ENCODE measurements around the gene C22orf23. TPM values are rescaled to one million over a fixed set of nuclear protein-coding genes. Genes with fewer than 3 reads are reported as not detected.

Gene C22orf23
- total RNA-seq, 3 donors from 2014 or later: 0.64 TPM; not detected in 2

DNA sequence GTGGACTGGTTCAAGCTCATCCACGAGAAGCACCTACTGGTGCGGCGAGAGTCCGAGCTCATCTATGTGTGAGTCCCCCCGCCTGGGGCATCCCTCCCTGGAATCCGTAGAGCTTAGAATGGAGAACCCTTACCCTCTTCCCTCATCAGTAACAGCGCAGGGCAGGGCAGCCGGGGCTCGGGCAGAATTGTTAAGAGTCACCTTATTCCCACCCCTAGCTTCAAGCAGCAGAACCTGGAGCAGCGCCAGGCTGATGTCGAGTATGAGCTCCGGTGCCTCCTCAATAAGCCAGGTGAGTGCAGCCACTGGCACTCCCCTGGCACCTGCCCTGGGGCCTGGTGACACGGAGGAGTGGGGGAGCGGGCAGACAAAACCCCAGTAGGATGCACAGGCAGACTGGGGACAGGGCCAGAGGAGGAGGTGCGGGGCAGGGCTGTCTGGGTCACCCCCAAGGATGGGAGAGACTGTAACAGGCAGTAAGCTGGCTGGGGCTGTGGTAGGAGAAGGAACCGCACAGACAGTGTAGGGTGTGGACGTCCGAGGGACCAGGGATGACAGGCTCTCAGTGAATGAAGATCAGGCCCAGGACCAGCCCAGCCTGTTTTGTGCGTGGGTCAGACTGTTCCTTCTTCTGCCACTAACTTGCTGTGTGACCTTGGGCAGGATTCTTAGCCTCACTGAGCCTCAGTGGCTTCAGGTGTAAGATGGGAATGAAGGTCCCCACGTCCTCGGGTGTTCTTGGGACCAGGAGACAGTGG lies 20.4 kb downstream of the C22orf23 start:
- intact Hi-C loops (cut with DNase I; ENCODE audit: low total_unique reads): no loop called here

DNA sequence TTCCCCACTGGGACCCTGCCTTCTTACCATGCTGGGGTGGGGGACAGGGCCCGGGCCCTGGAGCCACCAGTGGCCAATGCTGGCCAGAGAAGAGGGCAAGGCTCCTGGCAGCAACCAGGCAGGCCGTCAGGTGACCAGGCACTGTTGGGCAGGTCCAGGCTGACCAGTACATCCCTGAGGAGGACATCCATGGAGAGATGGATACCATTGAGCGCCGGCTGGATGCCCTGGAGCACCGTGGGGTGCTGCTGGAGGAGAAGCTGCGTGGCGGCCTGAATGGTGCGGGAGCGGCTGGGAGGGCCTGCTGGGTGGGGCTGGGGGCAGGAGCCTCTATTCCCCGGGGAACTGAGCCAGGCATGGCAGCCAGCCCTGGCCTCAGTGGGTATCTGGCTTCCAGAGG lies 21.0 kb downstream of the C22orf23 start:
- no peak for DNase-seq (ENCODE audit: low spot score in 2 of 2)
- Histone ChIP-seq H3K4me3 (no peak overlapping the region), H3K9me3 (no peaks in the 10 kb centered on the region), H3K27ac (peak overlapping the region; percentile 78 to 83), H3K4me1 (peaks cover 8 to 13% of the 10 kb centered on the region in 2 donors), H3K27me3 (no peaks in the 10 kb centered on the region), H3K36me3 (no peaks in the 10 kb centered on the region)
- no peak for TF ChIP-seq POLR2AphosphoS5 (IDR thresholded peaks at IDR 0.05)
- TF ChIP-seq, protein P1, sequence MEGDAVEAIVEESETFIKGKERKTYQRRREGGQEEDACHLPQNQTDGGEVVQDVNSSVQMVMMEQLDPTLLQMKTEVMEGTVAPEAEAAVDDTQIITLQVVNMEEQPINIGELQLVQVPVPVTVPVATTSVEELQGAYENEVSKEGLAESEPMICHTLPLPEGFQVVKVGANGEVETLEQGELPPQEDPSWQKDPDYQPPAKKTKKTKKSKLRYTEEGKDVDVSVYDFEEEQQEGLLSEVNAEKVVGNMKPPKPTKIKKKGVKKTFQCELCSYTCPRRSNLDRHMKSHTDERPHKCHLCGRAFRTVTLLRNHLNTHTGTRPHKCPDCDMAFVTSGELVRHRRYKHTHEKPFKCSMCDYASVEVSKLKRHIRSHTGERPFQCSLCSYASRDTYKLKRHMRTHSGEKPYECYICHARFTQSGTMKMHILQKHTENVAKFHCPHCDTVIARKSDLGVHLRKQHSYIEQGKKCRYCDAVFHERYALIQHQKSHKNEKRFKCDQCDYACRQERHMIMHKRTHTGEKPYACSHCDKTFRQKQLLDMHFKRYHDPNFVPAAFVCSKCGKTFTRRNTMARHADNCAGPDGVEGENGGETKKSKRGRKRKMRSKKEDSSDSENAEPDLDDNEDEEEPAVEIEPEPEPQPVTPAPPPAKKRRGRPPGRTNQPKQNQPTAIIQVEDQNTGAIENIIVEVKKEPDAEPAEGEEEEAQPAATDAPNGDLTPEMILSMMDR (IDR thresholded peaks at IDR 0.05): no peak
- TF ChIP-seq POLR2A (IDR thresholded peaks at IDR 0.05): no peak
- intact Hi-C loops (cut with DNase I; ENCODE audit: low total_unique reads): no loop called here

More for the DNA sequence above, 20.4 kb downstream of the C22orf23 start:
- no peak for DNase-seq (ENCODE audit: low spot score in 2 of 2)
- H3K36me3 ChIP-seq: no peaks in the 10 kb centered on the region
- no peaks in the 10 kb centered on the region for H3K9me3 ChIP-seq
- no peak overlapping the region for H3K4me3 ChIP-seq
- H3K27ac ChIP-seq: peak overlapping the region; percentile 78 to 83
- H3K4me1 ChIP-seq: peaks cover 8 to 13% of the 10 kb centered on the region in 2 donors
- TF ChIP-seq POLR2AphosphoS5 (IDR thresholded peaks at IDR 0.05): no peak
- no peak for TF ChIP-seq POLR2A (IDR thresholded peaks at IDR 0.05)
- TF ChIP-seq, protein P1 (IDR thresholded peaks at IDR 0.05): no peak
- H3K27me3 ChIP-seq: no peaks in the 10 kb centered on the region

DNA sequence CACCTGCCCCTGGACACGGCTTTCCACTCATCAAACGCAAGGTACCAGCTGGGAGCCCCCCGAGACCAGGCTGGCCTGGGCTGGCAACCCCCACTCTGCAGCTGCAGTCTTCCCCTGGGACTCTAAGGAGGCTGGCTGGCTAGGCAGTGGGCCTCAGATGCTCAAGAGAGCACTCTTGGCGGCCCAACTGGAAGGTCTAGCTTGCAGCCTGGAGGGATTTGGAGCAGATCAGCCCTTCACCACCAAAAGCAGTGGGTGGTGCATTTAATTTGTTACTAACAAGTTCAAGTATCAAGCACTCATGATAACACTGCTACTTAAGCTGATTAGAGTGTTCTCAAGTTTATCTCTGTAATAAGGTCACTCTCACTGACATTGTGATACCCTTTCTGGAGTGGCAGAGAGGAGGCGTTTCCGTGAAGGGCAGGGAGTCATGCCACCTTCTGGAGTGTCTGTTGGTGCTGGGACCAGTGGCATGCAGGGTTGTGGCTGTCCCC lies 21.5 kb downstream of the C22orf23 start:
- intact Hi-C loops (cut with DNase I; ENCODE audit: low total_unique reads): no loop called here
- Histone ChIP-seq H3K27ac (peak overlapping the region; percentile 78 to 83), H3K4me3 (no peak overlapping the region), H3K36me3 (no peaks in the 10 kb centered on the region), H3K9me3 (no peaks in the 10 kb centered on the region), H3K27me3 (no peaks in the 10 kb centered on the region), H3K4me1 (peaks cover 8 to 13% of the 10 kb centered on the region in 2 donors)
- TF ChIP-seq POLR2A (IDR thresholded peaks at IDR 0.05): no peak
- TF ChIP-seq POLR2AphosphoS5 (IDR thresholded peaks at IDR 0.05): no peak
- DNase-seq (ENCODE audit: low spot score in 2 of 2): no peak

- intact Hi-C loops (cut with DNase I; ENCODE audit: low total_unique reads): no loop called here
- no peak overlapping the region for H3K4me3 ChIP-seq
- no peaks in the 10 kb centered on the region for H3K27me3 ChIP-seq
- H3K4me1 ChIP-seq: peaks cover 8 to 13% of the 10 kb centered on the region in 2 donors
- no peaks in the 10 kb centered on the region for H3K36me3 ChIP-seq
- no peaks in the 10 kb centered on the region for H3K9me3 ChIP-seq
- no peak overlapping the region for H3K27ac ChIP-seq
- TF ChIP-seq, protein P1 (IDR thresholded peaks at IDR 0.05): no peak
- TF ChIP-seq POLR2AphosphoS5 (IDR thresholded peaks at IDR 0.05) (no peak), POLR2A (IDR thresholded peaks at IDR 0.05) (no peak)
- DNase-seq (ENCODE audit: low spot score in 2 of 2): no peak
Measured at GRCh38 chr22:37930952-37931440, 22.4 kb downstream of the C22orf23 start.

DNA sequence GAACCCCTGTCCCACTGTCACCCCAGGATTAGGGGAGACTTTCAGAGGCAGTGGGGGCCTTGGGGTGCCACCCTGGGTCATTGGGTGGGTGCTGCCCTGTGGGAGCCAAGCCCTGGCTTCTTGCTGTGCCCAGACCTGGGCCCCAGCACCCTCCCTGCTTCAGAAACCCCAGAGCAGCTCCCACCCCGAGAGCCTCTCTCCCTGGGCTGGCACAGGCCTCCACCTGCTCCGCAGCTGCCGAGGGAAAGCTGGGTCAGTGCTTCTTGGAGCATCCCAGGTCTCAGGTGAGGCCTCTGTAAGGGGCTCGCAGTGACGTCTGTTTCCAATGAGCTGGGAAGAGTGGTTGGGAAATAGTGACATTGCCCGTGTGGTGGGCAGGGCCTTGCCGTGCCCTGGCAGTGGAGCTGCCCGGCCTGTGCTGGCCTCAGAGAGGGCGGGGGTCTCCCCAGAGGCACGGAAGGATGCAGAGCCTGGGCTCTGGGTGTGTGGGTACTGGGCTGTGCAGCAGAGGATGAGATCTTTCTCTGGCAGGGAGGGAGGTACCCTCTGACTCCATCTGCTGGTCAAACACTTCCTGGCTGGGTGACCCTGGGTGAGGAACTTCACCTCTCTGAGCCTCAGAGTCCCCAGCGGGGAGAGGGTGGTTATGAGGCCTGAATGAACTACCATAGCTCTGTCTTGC lies 23.0 kb downstream of the C22orf23 start:
- Histone ChIP-seq H3K9me3 (no peaks in the 10 kb centered on the region), H3K4me3 (no peak overlapping the region), H3K27me3 (no peaks in the 10 kb centered on the region), H3K27ac (peak overlapping the region in 1 of 2 donors; percentile 1), H3K4me1 (peaks cover 8 to 13% of the 10 kb centered on the region in 2 donors), H3K36me3 (no peaks in the 10 kb centered on the region)
- DNase-seq (ENCODE audit: low spot score in 2 of 2): no peak
- intact Hi-C loops (cut with DNase I; ENCODE audit: low total_unique reads): no loop called here
- TF ChIP-seq, protein P1 (IDR thresholded peaks at IDR 0.05): no peak
- TF ChIP-seq POLR2A (IDR thresholded peaks at IDR 0.05) (no peak), POLR2AphosphoS5 (IDR thresholded peaks at IDR 0.05) (no peak)

Data from breast epithelium (tissue), 4 donors.